Measurements from ENCODE around the gene PIEZO2.
"Not testable (repeated sequence)": the region's sequence is repeated elsewhere in the genome, so short reads cannot be mapped to it uniquely, and the experiment has no call there.

Gene PIEZO2

DNA sequence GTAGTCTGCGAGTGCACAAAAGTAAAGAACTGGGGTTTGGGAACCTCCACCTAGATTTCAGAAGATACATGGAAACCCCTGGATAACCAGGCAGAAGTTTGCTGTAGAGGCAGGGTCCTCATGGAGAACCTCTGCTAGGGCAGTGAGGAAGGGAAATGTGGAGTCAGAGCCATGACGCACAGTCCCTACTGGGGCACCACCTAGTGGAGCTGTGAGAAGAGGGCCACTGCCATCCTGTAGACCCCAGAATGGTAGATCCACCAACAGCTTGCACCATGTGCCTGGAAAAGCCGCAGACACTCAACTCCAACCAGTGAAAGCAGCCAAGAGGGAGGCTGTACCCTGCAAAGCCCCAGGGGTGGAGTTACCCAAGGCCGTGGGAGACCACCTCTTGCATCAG lies 206.4 kb downstream of the PIEZO2 start:
- TF ChIP-seq, protein P1, sequence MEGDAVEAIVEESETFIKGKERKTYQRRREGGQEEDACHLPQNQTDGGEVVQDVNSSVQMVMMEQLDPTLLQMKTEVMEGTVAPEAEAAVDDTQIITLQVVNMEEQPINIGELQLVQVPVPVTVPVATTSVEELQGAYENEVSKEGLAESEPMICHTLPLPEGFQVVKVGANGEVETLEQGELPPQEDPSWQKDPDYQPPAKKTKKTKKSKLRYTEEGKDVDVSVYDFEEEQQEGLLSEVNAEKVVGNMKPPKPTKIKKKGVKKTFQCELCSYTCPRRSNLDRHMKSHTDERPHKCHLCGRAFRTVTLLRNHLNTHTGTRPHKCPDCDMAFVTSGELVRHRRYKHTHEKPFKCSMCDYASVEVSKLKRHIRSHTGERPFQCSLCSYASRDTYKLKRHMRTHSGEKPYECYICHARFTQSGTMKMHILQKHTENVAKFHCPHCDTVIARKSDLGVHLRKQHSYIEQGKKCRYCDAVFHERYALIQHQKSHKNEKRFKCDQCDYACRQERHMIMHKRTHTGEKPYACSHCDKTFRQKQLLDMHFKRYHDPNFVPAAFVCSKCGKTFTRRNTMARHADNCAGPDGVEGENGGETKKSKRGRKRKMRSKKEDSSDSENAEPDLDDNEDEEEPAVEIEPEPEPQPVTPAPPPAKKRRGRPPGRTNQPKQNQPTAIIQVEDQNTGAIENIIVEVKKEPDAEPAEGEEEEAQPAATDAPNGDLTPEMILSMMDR (IDR thresholded peaks at IDR 0.05; ENCODE audit: low read depth, low read length): no peak
- DNase-seq (ENCODE audit: extremely low read depth, low read depth): no peak

- DNase-seq (ENCODE audit: extremely low read depth, low read depth): no peak
These were observed 209.5 kb downstream of the PIEZO2 start for GRCh38 chr18:10939822-10940221.

DNA sequence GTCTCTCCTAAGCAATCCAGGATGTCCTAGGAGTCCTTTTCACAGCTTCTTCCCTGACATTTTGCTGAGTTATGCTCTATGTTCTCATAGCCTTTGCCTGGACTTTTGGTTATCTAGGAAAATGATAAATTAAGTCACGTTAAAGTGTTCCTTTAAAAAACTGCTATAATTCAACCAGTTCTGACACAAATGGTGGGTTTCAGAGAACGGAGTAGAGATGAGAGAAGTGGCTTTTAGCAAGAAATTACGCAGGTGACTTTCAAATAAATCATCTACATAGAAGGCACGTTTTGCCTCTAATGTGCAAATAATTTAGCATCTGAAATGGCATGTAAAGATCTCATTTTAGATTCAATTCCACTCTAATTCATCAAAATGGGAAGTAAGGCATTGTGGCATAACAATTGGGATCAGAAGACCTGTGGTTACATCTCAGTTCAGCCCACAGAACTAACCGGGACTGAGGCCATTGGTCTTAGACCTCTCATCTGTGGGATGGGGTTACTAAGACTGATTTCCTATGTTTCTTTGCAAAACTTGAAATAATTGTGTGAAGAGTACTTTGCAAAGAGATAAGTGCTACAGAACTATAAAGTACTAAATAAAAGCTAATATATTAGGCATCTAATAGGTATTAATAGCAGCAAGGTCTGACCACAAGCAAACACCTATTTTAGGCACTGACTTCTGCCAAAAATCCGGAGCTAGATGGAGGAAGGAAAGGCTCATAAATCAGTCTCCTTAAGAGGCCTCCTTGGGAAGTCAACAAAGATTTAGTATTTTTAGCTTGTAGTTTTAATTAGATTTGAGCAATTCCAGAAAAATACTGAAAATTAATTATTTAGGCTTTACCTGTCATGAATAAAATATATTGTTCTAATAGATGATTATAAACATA lies 211.4 kb downstream of the PIEZO2 start:
- no peak for DNase-seq (ENCODE audit: extremely low read depth, low read depth)
- TF ChIP-seq, protein P1 (IDR thresholded peaks at IDR 0.05; ENCODE audit: low read depth, low read length): no peak

More at GRCh38 chr18:10939822-10940221, 209.5 kb downstream of the PIEZO2 start:
- TF ChIP-seq, protein P1 (IDR thresholded peaks at IDR 0.05; ENCODE audit: low read depth, low read length): no peak

GRCh38 chr18:10936176-10937053 lies 213.0 kb downstream of the PIEZO2 start:
- no peak for DNase-seq (ENCODE audit: extremely low read depth, low read depth)
- TF ChIP-seq, protein P1 (IDR thresholded peaks at IDR 0.05; ENCODE audit: low read depth, low read length): no peak

GRCh38 chr18:10935588-10935987 lies 213.8 kb downstream of the PIEZO2 start:
- TF ChIP-seq, protein P1 (IDR thresholded peaks at IDR 0.05; ENCODE audit: low read depth, low read length): no peak
- no peak for DNase-seq (ENCODE audit: extremely low read depth, low read depth)

DNA sequence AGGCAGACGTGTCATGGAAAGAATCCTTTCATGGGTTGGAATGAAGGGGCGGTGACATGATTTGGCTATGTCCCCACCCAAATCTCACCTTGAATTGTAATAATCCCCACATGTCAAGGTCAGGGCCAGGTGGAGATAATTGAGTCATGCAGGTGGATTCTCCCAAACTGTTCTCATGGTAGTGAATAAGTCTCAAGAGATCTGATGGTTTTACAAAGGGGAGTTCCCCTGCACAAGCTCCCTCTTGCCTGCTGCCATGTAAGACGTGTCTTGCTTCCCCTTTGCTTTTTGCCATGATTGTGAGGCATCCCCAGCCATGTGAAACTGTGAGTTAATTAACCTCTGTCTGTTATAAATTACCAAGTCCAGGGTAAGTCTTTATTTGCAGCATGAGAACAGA lies 215.7 kb downstream of the PIEZO2 start:
- DNase-seq (ENCODE audit: extremely low read depth, low read depth): not testable (repeated sequence)

GRCh38 chr18:10930076-10930475 lies 219.3 kb downstream of the PIEZO2 start:
- TF ChIP-seq, protein P1 (IDR thresholded peaks at IDR 0.05; ENCODE audit: low read depth, low read length): no peak
- no peak for DNase-seq (ENCODE audit: extremely low read depth, low read depth)

Data from AG09319 (cell line).